Activated T-cell treated with anti-CD3 and anti-CD28 coated beads, Interleukin-2, amount 50 U/mL, for 72 hours (primary cell): ENCODE measurements around the gene AP1G2. TPM values are rescaled to one million over a fixed set of nuclear protein-coding genes. Genes with fewer than 3 reads are reported as not detected.

Experiments
- ATAC-seq, 2 donors: fragments of 150-1000 bp; cut with Tn5 transposase; replicated peaks in 1 of 2; 2 replicates each; pipeline ENCODE4 v1.10.0; 2021; ENCODE audit warnings: moderate library complexity in 2 of 2, mild to moderate bottlenecking in 1 of 2
- DNase-seq, 2 donors: peaks; one replicate each; pipeline ENCODE4 v3.0.0; 2021 to 2022; ENCODE audit warnings: mixed read lengths in 1 of 2
- H3K27ac Mint-ChIP-seq: one replicate; pipeline ENCODE4 v1.8.0; 2022; ENCODE audit warnings: mild to moderate bottlenecking, moderate library complexity, mixed read lengths
- H3K27me3 Mint-ChIP-seq: one replicate; pipeline ENCODE4 v1.8.0; 2022; ENCODE audit warnings: low read depth, mixed read lengths
- H3K36me3 Mint-ChIP-seq, 2 donors: one replicate each; pipeline ENCODE4 v1.8.0; 2022; ENCODE audit warnings: mixed read lengths in 2 of 2, mild to moderate bottlenecking in 1 of 2; ENCODE audit not compliant: insufficient read depth in 2 of 2
- H3K4me1 Mint-ChIP-seq: one replicate; pipeline ENCODE4 v1.8.0; 2022; ENCODE audit warnings: low read depth, mixed read lengths
- H3K4me3 Mint-ChIP-seq, 2 donors: one replicate each; pipeline ENCODE4 v1.8.0; 2022; ENCODE audit warnings: mild to moderate bottlenecking in 2 of 2, mixed read lengths in 2 of 2, moderate library complexity in 2 of 2
- H3K9me3 Mint-ChIP-seq, 2 donors: one replicate each; pipeline ENCODE4 v1.8.0; 2022; ENCODE audit warnings: mixed read lengths in 2 of 2
- total RNA-seq, 2 donors: library from RNA; stranded (reverse); gene quantifications; one replicate each; pipeline ENCODE4 v1.2.3, GENCODE V29; 2022

The AP1G2 gene
- total RNA-seq, 2 donors from 2014 or later: 211 to 233 TPM

- peaks cover 52% of the 10 kb centered on the region for H3K4me1 Mint-ChIP-seq
- no peaks in the 10 kb centered on the region for H3K27me3 Mint-ChIP-seq
- peaks cover 3 to 12% of the 10 kb centered on the region in 2 donors for H3K36me3 Mint-ChIP-seq
- no peaks in the 10 kb centered on the region for H3K9me3 Mint-ChIP-seq
- H3K27ac Mint-ChIP-seq: peak overlapping the region; percentile 95
- H3K4me3 Mint-ChIP-seq: peak overlapping the region; percentile 92 to 99
- no peak for ATAC-seq
- no peak for DNase-seq
Observed at GRCh38 chr14:23556700-23557440, 10.7 kb downstream of the AP1G2 start.

GRCh38 chr14:23555882-23556699 is 11.5 kb downstream of the AP1G2 start, which contains the start of gene THTPA:
Gene THTPA (plus strand): TSS chr14:23556271. CDS start chr14:23556758, 487 bp downstream.
- Mint-ChIP-seq H3K4me1 (peaks cover 54% of the 10 kb centered on the region), H3K9me3 (no peaks in the 10 kb centered on the region), H3K27me3 (no peaks in the 10 kb centered on the region), H3K36me3 (peaks cover 4 to 8% of the 10 kb centered on the region in 2 donors), H3K4me3 (peak within 1 kb of the TSS; percentile 92 to 99), H3K27ac (peak within 1 kb of the TSS; percentile 95)
- ATAC-seq (peak; percentile 84), DNase-seq (peak; percentile 90 to 95)

- no peaks in the 10 kb centered on the region for H3K9me3 Mint-ChIP-seq
- H3K36me3 Mint-ChIP-seq: peaks cover 3 to 4% of the 10 kb centered on the region in 2 donors
- no peak overlapping the region for H3K27ac Mint-ChIP-seq
- peaks cover 54% of the 10 kb centered on the region for H3K4me1 Mint-ChIP-seq
- no peak for ATAC-seq
- no peak for DNase-seq
- H3K4me3 Mint-ChIP-seq: peak overlapping the region; percentile 92 to 99
- no peaks in the 10 kb centered on the region for H3K27me3 Mint-ChIP-seq
Observed at GRCh38 chr14:23555533-23555881, 12.1 kb downstream of the AP1G2 start.

- Mint-ChIP-seq H3K27ac (peak within 1 kb of the TSS; percentile 92), H3K36me3 (peaks cover 0 to 1% of the 10 kb centered on the region in 2 donors), H3K4me3 (no peak within 1 kb of the TSS), H3K27me3 (no peaks in the 10 kb centered on the region), H3K9me3 (no peaks in the 10 kb centered on the region), H3K4me1 (peaks cover 15% of the 10 kb centered on the region)
- ATAC-seq (peak; percentile 75 to 78), DNase-seq (peak; percentile 80 to 84)
Observed at GRCh38 chr14:23551266-23552028, 16.1 kb downstream of the AP1G2 start, which contains the start of gene ZFHX2. Gene ZFHX2 (minus strand): TSS chr14:23551765. CDS start chr14:23535325, 16,440 bp downstream.

GRCh38 chr14:23550812-23551265 is 16.8 kb downstream of the AP1G2 start:
- no peak for DNase-seq
- H3K4me3 Mint-ChIP-seq: no peak overlapping the region
- no peak overlapping the region for H3K27ac Mint-ChIP-seq
- no peaks in the 10 kb centered on the region for H3K27me3 Mint-ChIP-seq
- H3K9me3 Mint-ChIP-seq: no peaks in the 10 kb centered on the region
- peaks cover 0 to 1% of the 10 kb centered on the region in 2 donors for H3K36me3 Mint-ChIP-seq
- peaks cover 12% of the 10 kb centered on the region for H3K4me1 Mint-ChIP-seq
- peak in 1 of 2 donors; percentile 0 for ATAC-seq

- H3K27me3 Mint-ChIP-seq: no peaks in the 10 kb centered on the region
- DNase-seq: no peak
- H3K4me3 Mint-ChIP-seq: no peak overlapping the region
- no peak overlapping the region for H3K27ac Mint-ChIP-seq
- peaks cover 0 to 1% of the 10 kb centered on the region in 2 donors for H3K36me3 Mint-ChIP-seq
- no peaks in the 10 kb centered on the region for H3K9me3 Mint-ChIP-seq
- H3K4me1 Mint-ChIP-seq: peaks cover 9% of the 10 kb centered on the region
- no peak for ATAC-seq
Observed at GRCh38 chr14:23550131-23550811, 17.3 kb downstream of the AP1G2 start.

GRCh38 chr14:23548351-23549318 is 19.0 kb downstream of the AP1G2 start:
- Mint-ChIP-seq H3K4me1 (peaks cover 7% of the 10 kb centered on the region), H3K9me3 (no peaks in the 10 kb centered on the region), H3K36me3 (peaks cover 0 to 1% of the 10 kb centered on the region in 2 donors), H3K4me3 (no peak overlapping the region), H3K27me3 (no peaks in the 10 kb centered on the region), H3K27ac (no peak overlapping the region)
- DNase-seq: no peak
- no peak for ATAC-seq

GRCh38 chr14:23547924-23548323 is 19.7 kb downstream of the AP1G2 start:
- no peaks in the 10 kb centered on the region for H3K9me3 Mint-ChIP-seq
- no peak overlapping the region for H3K4me3 Mint-ChIP-seq
- DNase-seq (no peak), ATAC-seq (no peak)
- peaks cover 0 to 1% of the 10 kb centered on the region in 2 donors for H3K36me3 Mint-ChIP-seq
- no peaks in the 10 kb centered on the region for H3K27me3 Mint-ChIP-seq
- peaks cover 7% of the 10 kb centered on the region for H3K4me1 Mint-ChIP-seq
- H3K27ac Mint-ChIP-seq: no peak overlapping the region

- H3K9me3 Mint-ChIP-seq: no peaks in the 10 kb centered on the region
Observed at GRCh38 chr14:23546450-23547035, 21.0 kb downstream of the AP1G2 start.

GRCh38 chr14:23545740-23546365 is 21.7 kb downstream of the AP1G2 start:
- Mint-ChIP-seq H3K4me1 (no peaks in the 10 kb centered on the region), H3K36me3 (no peaks in the 10 kb centered on the region), H3K4me3 (no peak overlapping the region), H3K9me3 (no peaks in the 10 kb centered on the region), H3K27me3 (no peaks in the 10 kb centered on the region), H3K27ac (no peak overlapping the region)
- ATAC-seq (no peak), DNase-seq (no peak)

More at GRCh38 chr14:23546450-23547035, 21.0 kb downstream of the AP1G2 start:
- H3K4me3 Mint-ChIP-seq: no peak overlapping the region
- H3K36me3 Mint-ChIP-seq: no peaks in the 10 kb centered on the region
- no peaks in the 10 kb centered on the region for H3K27me3 Mint-ChIP-seq
- no peak for DNase-seq
- H3K4me1 Mint-ChIP-seq: no peaks in the 10 kb centered on the region
- H3K27ac Mint-ChIP-seq: no peak overlapping the region
- no peak for ATAC-seq
